ENCODE results near the gene BICD2. TPM values are rescaled to one million over a fixed set of nuclear protein-coding genes. Genes with fewer than 3 reads are reported as not detected.
A peak's percentile ranks its signal among the peaks of the same experiment; 100 is the strongest.

Gene BICD2
- polyA plus RNA-seq, 3 donors, result 13.8 to 29.4 (median 25.6) TPM

DNA sequence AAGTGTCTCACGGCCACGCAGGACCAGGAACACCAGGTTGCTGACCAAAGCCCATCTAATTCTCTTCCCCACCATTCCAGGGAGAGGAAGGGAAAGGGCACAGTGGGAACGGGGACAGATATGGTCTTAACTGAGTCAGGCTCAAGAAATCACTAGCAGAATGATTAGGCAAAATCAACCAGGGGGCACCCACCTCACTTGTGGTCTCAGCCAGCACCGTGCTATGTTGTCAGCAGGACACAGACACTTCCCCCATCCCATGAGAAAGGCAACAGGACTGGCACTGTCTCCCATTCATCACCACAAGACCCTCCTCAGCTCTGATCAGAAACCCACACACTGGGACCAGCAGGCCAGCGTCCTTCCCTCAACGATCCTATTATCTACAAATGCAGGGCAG, 2.9 kb downstream of the BICD2 start:
- Histone ChIP-seq H3K4me2 (replicated peaks; ENCODE audit: extremely low read depth, low read length, poor library complexity, severe bottlenecking) (peak overlapping the region; percentile 98), H3K9ac (ENCODE audit: insufficient read depth, low read length, poor library complexity, severe bottlenecking) (no peak overlapping the region), H3K9me3 (replicated peaks in 1 of 2; ENCODE audit: control insufficient read depth in 1 of 2, insufficient read depth in 1 of 2, low read length in 2 of 2) (no peaks in the 10 kb centered on the region), H3K27me3 (ENCODE audit: control insufficient read depth in 2 of 2, insufficient read depth in 2 of 2, low read length in 2 of 2) (no peaks in the 10 kb centered on the region), H3K36me3 (replicated peaks in 1 of 2; ENCODE audit: control insufficient read depth in 1 of 2, insufficient read depth in 2 of 2, low read length in 2 of 2) (peaks cover 0 to 3% of the 10 kb centered on the region in 2 donors), H3K79me2 (ENCODE audit: insufficient read depth, low read length) (peaks cover 79% of the 10 kb centered on the region), H3K4me3 (replicated peaks in 1 of 3; ENCODE audit: low read depth in 2 of 3, low read length in 3 of 3) (peak overlapping the region in 1 of 3 experiments; percentile 94), H3K27ac (ENCODE audit: low read depth in 1 of 2, low read length in 2 of 2) (peak overlapping the region in 1 of 2 donors; percentile 55), H3K4me1 (ENCODE audit: control insufficient read depth in 1 of 2, insufficient read depth in 2 of 2, low read length in 2 of 2) (peaks cover 47 to 52% of the 10 kb centered on the region in 2 donors), H2AFZ (ENCODE audit: insufficient read depth, low read depth, low read length, poor library complexity, severe bottlenecking) (no peak overlapping the region), H4K20me1 (ENCODE audit: insufficient read depth, low read length) (peaks cover 68% of the 10 kb centered on the region)
- no peak for TF ChIP-seq CTCF (IDR thresholded peaks at IDR 0.05)
- DNase-seq, result no peak
- Mint-ChIP-seq H3K4me3 (peak overlapping the region; percentile 16 to 98), H3K27ac (peak overlapping the region in 4 of 7 donors; percentile 7 to 70 (median 60)), H3K36me3 (peaks cover 0 to 3% of the 10 kb centered on the region in 2 donors), H3K27me3 (ENCODE audit: low read depth in 3 of 3) (no peaks in the 10 kb centered on the region), H3K4me1 (peaks cover 65% of the 10 kb centered on the region), H3K9me3 (peaks cover 0 to 3% (median 0%) of the 10 kb centered on the region in 7 donors)
- intact Hi-C loops (cut with micrococcal nuclease), result loop anchor here (2.0 to 10.0 kb wide), 5 partner anchors 91 to 803 kb away; partner anchors contain the start of genes CARD19 (in 2 of the 2), CENPP (in 1 of the 2), IPPK (in 1 of the 2) and NOL8 (in 1 of the 2)
- WGBS (ENCODE audit: insufficient coverage), result 0% methylated on average over 3 of the region's 6 CpGs

- H3K9me3 ChIP-seq (replicated peaks in 1 of 2; ENCODE audit: control insufficient read depth in 1 of 2, insufficient read depth in 1 of 2, low read length in 2 of 2), result no peaks in the 10 kb centered on the region
- no peak overlapping the region for H3K4me3 ChIP-seq (replicated peaks in 1 of 3; ENCODE audit: low read depth in 2 of 3, low read length in 3 of 3)
- no peak overlapping the region for H3K9ac ChIP-seq (ENCODE audit: insufficient read depth, low read length, poor library complexity, severe bottlenecking)
- H3K27ac Mint-ChIP-seq, result peak overlapping the region in 3 of 7 donors; percentile 39 to 65 (median 42)
- peaks cover 78% of the 10 kb centered on the region for H4K20me1 ChIP-seq (ENCODE audit: insufficient read depth, low read length)
- H3K27ac ChIP-seq (ENCODE audit: low read depth in 1 of 2, low read length in 2 of 2), result peak overlapping the region in 1 of 2 donors; percentile 55
- no peaks in the 10 kb centered on the region for H3K27me3 ChIP-seq (ENCODE audit: control insufficient read depth in 2 of 2, insufficient read depth in 2 of 2, low read length in 2 of 2)
- no peak overlapping the region for H3K4me2 ChIP-seq (replicated peaks; ENCODE audit: extremely low read depth, low read length, poor library complexity, severe bottlenecking)
- DNase-seq, result no peak
- H3K4me1 ChIP-seq (ENCODE audit: control insufficient read depth in 1 of 2, insufficient read depth in 2 of 2, low read length in 2 of 2), result peaks cover 47 to 50% of the 10 kb centered on the region in 2 donors
- intact Hi-C loops (cut with micrococcal nuclease), result loop anchor here (10.0 kb wide), 4 partner anchors 114 to 804 kb away; partner anchors contain the start of genes CARD19 (in 2 of the 2), CENPP (in 1 of the 2), NOL8 (in 1 of the 2) and ZNF484 (in 1 of the 2)
- no peak overlapping the region for H3K4me3 Mint-ChIP-seq
- peaks cover 90% of the 10 kb centered on the region for H3K79me2 ChIP-seq (ENCODE audit: insufficient read depth, low read length)
- TF ChIP-seq CTCF (IDR thresholded peaks at IDR 0.05), result no peak
- H3K36me3 ChIP-seq (replicated peaks in 1 of 2; ENCODE audit: control insufficient read depth in 1 of 2, insufficient read depth in 2 of 2, low read length in 2 of 2), result peaks cover 0 to 3% of the 10 kb centered on the region in 2 donors
- peaks cover 64% of the 10 kb centered on the region for H3K4me1 Mint-ChIP-seq
- H3K36me3 Mint-ChIP-seq, result peaks cover 0 to 4% of the 10 kb centered on the region in 2 donors
- peaks cover 0 to 3% (median 0%) of the 10 kb centered on the region in 7 donors for H3K9me3 Mint-ChIP-seq
- WGBS (ENCODE audit: insufficient coverage), result 60% methylated on average over 1 of the region's 3 CpGs
- H3K27me3 Mint-ChIP-seq (ENCODE audit: low read depth in 3 of 3), result no peaks in the 10 kb centered on the region
- H2AFZ ChIP-seq (ENCODE audit: insufficient read depth, low read depth, low read length, poor library complexity, severe bottlenecking), result no peak overlapping the region
Observed at GRCh38 chr9:92760494-92760893, 4.1 kb downstream of the BICD2 start.
